GM21447 (cell line): ENCODE measurements around the gene NUTM2F.
"Not testable (repeated sequence)": the region's sequence is repeated elsewhere in the genome, so short reads cannot be mapped to it uniquely, and the experiment has no call there.

Experiments used
- ATAC-seq: cut with Tn5 transposase; IDR thresholded peaks from one replicate; pipeline ENCODE4 v1.9.1; 2021; ENCODE audit not compliant: unreplicated experiment

NUTM2F gene

GRCh38 chr9:94315034-94315984, 13.1 kb downstream of the NUTM2F start:
- not testable (repeated sequence) for ATAC-seq

- no peak for ATAC-seq
Measured at GRCh38 chr9:94303321-94303720, 25.1 kb downstream of the NUTM2F start.

GRCh38 chr9:94302426-94302825, 26.0 kb downstream of the NUTM2F start:
- no peak for ATAC-seq

GRCh38 chr9:94301583-94301982, 26.9 kb downstream of the NUTM2F start:
- no peak for ATAC-seq

GRCh38 chr9:94300470-94301301, 27.8 kb downstream of the NUTM2F start:
- ATAC-seq, result no peak

GRCh38 chr9:94298949-94299599, 29.4 kb downstream of the NUTM2F start:
- ATAC-seq, result no peak

- no peak for ATAC-seq
Measured at GRCh38 chr9:94289691-94290090, 38.8 kb downstream of the NUTM2F start.

GRCh38 chr9:94287877-94288513, 40.4 kb downstream of the NUTM2F start:
- no peak for ATAC-seq

- ATAC-seq, result no peak
Measured at GRCh38 chr9:94286116-94286515, 42.3 kb downstream of the NUTM2F start.

GRCh38 chr9:94281101-94281500, 47.3 kb downstream of the NUTM2F start:
- no peak for ATAC-seq

GRCh38 chr9:94280409-94280989, 47.9 kb downstream of the NUTM2F start:
- no peak for ATAC-seq

GRCh38 chr9:94277885-94278536, 50.4 kb downstream of the NUTM2F start:
- ATAC-seq, result no peak

GRCh38 chr9:94277029-94277428, 51.4 kb downstream of the NUTM2F start:
- not testable (repeated sequence) for ATAC-seq

GRCh38 chr9:94270009-94270408, 58.4 kb downstream of the NUTM2F start:
- ATAC-seq, result no peak

- no peak for ATAC-seq
Measured at GRCh38 chr9:94269264-94269663, 59.2 kb downstream of the NUTM2F start.
